ENCODE results near the gene BLCAP. TPM values are rescaled to one million over a fixed set of nuclear protein-coding genes. Genes with fewer than 3 reads are reported as not detected.

The BLCAP gene
- total and polyA plus RNA-seq, 2 donors (not counting 3 experiments of a cell fraction or from before 2014, with no cell fraction given) = 90.3 to 196 TPM

DNA sequence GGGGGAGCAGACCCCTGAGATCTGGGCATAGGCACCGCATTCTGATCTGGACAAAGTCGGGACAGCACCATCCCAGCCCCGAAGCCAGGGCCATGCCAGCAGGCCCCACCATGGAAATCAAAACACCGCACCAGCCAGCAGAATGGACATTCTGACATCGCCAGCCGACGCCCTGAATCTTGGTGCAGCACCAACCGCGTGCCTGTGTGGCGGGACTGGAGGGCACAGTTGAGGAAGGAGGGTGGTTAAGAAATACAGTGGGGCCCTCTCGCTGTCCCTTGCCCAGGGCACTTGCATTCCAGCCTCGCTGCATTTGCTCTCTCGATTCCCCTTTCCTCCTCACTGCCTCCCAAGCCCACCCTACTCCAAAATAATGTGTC lies 4.7 kb downstream of the BLCAP start:
- no TSS peak for BruUV-seq (replicated peaks)
- TF ChIP-seq MYC (IDR thresholded peaks at IDR 0.05; ENCODE audit: low read depth, low read length) = no peak
- TF ChIP-seq JUN (IDR thresholded peaks at IDR 0.05; ENCODE audit: borderline replicate concordance, insufficient read depth, insufficient read length, low read depth) = no peak
- TF ChIP-seq POLR2A (IDR thresholded peaks at IDR 0.05; ENCODE audit: low read depth, low read length) = no peak
- no peak for TF ChIP-seq FOS (IDR thresholded peaks at IDR 0.05; ENCODE audit: borderline replicate concordance, insufficient read depth, low read length)
- TF ChIP-seq, protein P1, sequence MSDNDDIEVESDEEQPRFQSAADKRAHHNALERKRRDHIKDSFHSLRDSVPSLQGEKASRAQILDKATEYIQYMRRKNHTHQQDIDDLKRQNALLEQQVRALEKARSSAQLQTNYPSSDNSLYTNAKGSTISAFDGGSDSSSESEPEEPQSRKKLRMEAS (IDR thresholded peaks at IDR 0.05; ENCODE audit: insufficient read depth, insufficient read length) = no peak
- no peak for TF ChIP-seq EZH2 (IDR thresholded peaks at IDR 0.05; ENCODE audit: borderline replicate concordance, low read depth, low read length, severe bottlenecking)
- TF ChIP-seq, protein P2, sequence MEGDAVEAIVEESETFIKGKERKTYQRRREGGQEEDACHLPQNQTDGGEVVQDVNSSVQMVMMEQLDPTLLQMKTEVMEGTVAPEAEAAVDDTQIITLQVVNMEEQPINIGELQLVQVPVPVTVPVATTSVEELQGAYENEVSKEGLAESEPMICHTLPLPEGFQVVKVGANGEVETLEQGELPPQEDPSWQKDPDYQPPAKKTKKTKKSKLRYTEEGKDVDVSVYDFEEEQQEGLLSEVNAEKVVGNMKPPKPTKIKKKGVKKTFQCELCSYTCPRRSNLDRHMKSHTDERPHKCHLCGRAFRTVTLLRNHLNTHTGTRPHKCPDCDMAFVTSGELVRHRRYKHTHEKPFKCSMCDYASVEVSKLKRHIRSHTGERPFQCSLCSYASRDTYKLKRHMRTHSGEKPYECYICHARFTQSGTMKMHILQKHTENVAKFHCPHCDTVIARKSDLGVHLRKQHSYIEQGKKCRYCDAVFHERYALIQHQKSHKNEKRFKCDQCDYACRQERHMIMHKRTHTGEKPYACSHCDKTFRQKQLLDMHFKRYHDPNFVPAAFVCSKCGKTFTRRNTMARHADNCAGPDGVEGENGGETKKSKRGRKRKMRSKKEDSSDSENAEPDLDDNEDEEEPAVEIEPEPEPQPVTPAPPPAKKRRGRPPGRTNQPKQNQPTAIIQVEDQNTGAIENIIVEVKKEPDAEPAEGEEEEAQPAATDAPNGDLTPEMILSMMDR (IDR thresholded peaks at IDR 0.05; ENCODE audit: extremely low read depth in 1 of 2, insufficient read depth in 1 of 2, low read depth in 1 of 2, low read length in 2 of 2) = no peak
- no peak for TF ChIP-seq GATA2 (IDR thresholded peaks at IDR 0.05; ENCODE audit: insufficient read depth, insufficient read length, low read depth, low read length)
- no peak for TF ChIP-seq POLR2AphosphoS5 (IDR thresholded peaks at IDR 0.05; ENCODE audit: insufficient read depth, low read depth, low read length)
- Histone ChIP-seq H2AFZ (ENCODE audit: low read depth, low read length) (no peak overlapping the region), H3K9me3 (replicated peaks; ENCODE audit: control insufficient read depth, insufficient read depth, low read length) (no peaks in the 10 kb centered on the region), H3K4me1 (ENCODE audit: control insufficient read depth, extremely low read depth, insufficient read depth, low read length) (peaks cover 46% of the 10 kb centered on the region), H4K20me1 (replicated peaks; ENCODE audit: control insufficient read depth, extremely low read depth, insufficient read depth, low read length) (peaks cover 3% of the 10 kb centered on the region), H3K36me3 (ENCODE audit: control insufficient read depth in 2 of 2, extremely low read depth in 1 of 2, insufficient read depth in 2 of 2, low read length in 2 of 2) (peaks cover 0 to 7% of the 10 kb centered on the region in 2 experiments), H3K9ac (replicated peaks; ENCODE audit: extremely low read depth, insufficient read depth, low read length) (no peak overlapping the region), H3K27me3 (ENCODE audit: control insufficient read depth in 2 of 2, insufficient read depth in 2 of 2, low read length in 2 of 2) (no peaks in the 10 kb centered on the region), H3K79me2 (ENCODE audit: control insufficient read depth, insufficient read depth, low read length) (peaks cover 77% of the 10 kb centered on the region), H3K4me3 (replicated peaks in 1 of 3; ENCODE audit: insufficient read depth in 1 of 3, low read depth in 1 of 3, low read length in 3 of 3) (no peak overlapping the region), H3K4me2 (ENCODE audit: insufficient read depth, low read length) (no peak overlapping the region), H3K27ac (ENCODE audit: insufficient read depth, low read depth, low read length) (no peak overlapping the region), H3K9me1 (replicated peaks; ENCODE audit: control insufficient read depth, extremely low read depth, insufficient read depth, low read length) (no peaks in the 10 kb centered on the region)
- DNase-seq (ENCODE audit: low read depth, low spot score) (no peak), FAIRE-seq (no peak)
- ChIA-PET CTCF (no interaction called here), POLR2A (no interaction called here)
- dilution Hi-C loops (cut with MboI; ENCODE audit: extremely low pct_ligation_motif_present, low sequenced_read_pairs) = loop anchor here (25.0 kb wide), 1 partner anchor 261 kb away; the partner anchor contains the start of gene GHRH
- intact Hi-C loops (cut with micrococcal nuclease) = no loop called here
